Measurements from ENCODE around the gene ENDOD1. TPM values are rescaled to one million over a fixed set of nuclear protein-coding genes. Genes with fewer than 3 reads are reported as not detected.
"Not testable (repeated sequence)": the region's sequence is repeated elsewhere in the genome, so short reads cannot be mapped to it uniquely, and the experiment has no call there.

The ENDOD1 gene
- total RNA-seq, 1 experiment from 2014 or later, result 8.1 TPM

DNA sequence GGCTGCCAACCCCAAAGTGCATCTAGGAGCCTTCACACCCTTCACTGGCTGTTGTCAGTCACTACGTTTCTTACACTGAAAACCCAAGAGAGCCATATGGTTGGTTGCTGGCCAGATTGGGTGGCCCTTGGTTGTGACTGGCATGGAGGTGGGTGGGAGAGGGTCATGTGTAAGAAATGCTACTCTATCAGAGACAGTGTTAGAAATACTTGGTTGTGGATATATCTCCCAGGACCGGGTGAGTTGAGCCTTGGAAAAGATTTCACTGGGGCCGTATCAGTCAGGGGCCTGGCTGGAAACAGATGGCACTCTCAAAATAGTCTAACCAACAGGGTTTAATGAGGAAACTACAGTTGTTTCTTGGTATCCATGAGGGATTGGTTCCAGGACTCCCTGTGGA lies 15.2 kb downstream of the ENDOD1 start:
- Histone ChIP-seq H2AFZ (no peak overlapping the region), H3K4me3 (no peak overlapping the region), H3K27me3 (ENCODE audit: insufficient read depth, low read depth) (no peaks in the 10 kb centered on the region), H3K27ac (no peak overlapping the region), H3K4me2 (no peak overlapping the region), H3K4me1 (replicated peaks; ENCODE audit: insufficient read depth) (peaks cover 34% of the 10 kb centered on the region), H4K20me1 (ENCODE audit: insufficient read depth) (no peaks in the 10 kb centered on the region), H3F3A (ENCODE audit: insufficient read depth, low read depth) (peaks cover 34% of the 10 kb centered on the region), H3K9me3 (ENCODE audit: insufficient read depth, low read depth) (no peaks in the 10 kb centered on the region), H3K79me2 (ENCODE audit: low read depth) (peaks cover 6% of the 10 kb centered on the region; the same call in 1 of the 2 replicates), H3K36me3 (ENCODE audit: low read depth) (no peaks in the 10 kb centered on the region), H3K9me2 (ENCODE audit: insufficient read depth) (no peaks in the 10 kb centered on the region)
- DNase-seq, result no peak
- ChIA-PET CTCF (no interaction called here), POLR2A (ENCODE audit: unreplicated experiment) (no interaction called here)
- intact Hi-C loops (cut with micrococcal nuclease; ENCODE audit: unreplicated experiment), result loop anchor here (5.0 kb wide), 2 partner anchors 38 to 47 kb away; partner anchors contain the start of gene SRSF8
- TF ChIP-seq EZH2 (IDR thresholded peaks at IDR 0.05; ENCODE audit: low read depth), result no peak
- TF ChIP-seq, protein P1, sequence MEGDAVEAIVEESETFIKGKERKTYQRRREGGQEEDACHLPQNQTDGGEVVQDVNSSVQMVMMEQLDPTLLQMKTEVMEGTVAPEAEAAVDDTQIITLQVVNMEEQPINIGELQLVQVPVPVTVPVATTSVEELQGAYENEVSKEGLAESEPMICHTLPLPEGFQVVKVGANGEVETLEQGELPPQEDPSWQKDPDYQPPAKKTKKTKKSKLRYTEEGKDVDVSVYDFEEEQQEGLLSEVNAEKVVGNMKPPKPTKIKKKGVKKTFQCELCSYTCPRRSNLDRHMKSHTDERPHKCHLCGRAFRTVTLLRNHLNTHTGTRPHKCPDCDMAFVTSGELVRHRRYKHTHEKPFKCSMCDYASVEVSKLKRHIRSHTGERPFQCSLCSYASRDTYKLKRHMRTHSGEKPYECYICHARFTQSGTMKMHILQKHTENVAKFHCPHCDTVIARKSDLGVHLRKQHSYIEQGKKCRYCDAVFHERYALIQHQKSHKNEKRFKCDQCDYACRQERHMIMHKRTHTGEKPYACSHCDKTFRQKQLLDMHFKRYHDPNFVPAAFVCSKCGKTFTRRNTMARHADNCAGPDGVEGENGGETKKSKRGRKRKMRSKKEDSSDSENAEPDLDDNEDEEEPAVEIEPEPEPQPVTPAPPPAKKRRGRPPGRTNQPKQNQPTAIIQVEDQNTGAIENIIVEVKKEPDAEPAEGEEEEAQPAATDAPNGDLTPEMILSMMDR (conservative IDR thresholded peaks at IDR 0.05), result no peak
- no TSS peak for BruUV-seq (replicated peaks)

DNA sequence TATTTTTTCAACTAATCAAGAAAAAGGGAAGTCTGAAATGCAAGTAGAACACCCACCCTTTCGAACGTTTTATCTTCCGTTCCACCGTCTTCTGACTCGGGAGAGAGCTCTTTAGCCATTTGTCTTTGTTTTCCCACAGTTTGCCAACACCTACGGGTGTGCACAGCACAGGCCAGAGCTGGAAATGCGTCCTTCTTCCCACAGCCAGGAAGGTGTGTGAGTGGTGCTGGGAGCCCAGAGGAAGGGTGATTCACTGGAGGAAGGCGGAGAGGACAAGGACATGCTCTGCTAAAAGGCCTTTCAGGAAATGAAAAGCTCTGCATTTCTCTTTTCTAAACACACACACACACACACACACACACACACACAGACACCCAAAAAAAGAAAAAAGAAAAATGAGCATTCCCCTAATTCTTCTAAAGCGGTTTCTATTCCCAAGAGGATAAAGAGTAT lies 18.5 kb downstream of the ENDOD1 start:
- H3K4me3 ChIP-seq, result peak overlapping the region; percentile 58
- POLR2A ChIA-PET (ENCODE audit: unreplicated experiment), result interaction anchor here (0.6 kb wide), 1 partner anchor 1367 kb away, joined by 7 read pairs; the partner anchor contains the start of genes C11orf54 and TAF1D

DNA sequence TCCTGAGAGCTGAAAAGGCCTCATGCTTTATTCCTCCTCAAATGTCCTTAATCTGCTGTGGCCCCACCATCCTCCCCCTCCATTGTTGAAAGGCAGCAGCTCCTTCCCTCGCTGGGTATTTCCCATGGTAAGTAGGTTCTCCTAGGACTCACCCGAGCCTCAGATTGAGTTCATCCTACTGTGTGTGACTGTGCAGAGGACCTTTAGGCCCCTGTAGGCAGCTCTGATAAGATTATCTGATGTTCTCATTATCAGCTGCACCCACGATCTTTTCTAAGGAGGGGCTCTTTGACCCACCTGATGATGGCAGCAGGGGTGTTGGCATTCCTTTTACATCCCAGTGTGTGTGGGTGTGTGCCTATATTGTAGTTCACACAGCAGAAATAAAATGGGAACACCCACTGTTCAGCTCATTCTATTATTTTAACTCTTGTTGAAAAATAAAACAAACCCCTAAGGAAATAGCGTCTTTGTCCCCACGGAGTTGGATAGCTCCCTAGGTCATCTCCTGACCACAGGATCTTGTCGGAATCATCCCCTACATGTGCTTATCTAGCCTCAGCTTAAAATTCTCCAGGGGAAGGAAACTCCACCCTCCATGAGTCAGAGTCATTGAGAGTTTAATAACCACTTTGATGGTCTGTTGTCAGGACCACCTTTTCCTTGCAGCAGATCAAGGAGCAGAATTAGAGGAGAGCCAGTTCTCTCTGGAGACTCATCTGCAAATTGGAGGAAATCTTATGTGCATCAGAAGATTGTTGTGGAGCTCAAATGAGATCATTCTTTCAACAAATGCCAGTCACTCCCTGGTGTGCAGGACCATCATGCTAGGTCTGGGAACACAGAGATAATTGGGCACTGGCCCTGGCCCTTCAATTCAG lies 19.3 kb downstream of the ENDOD1 start:
- peaks cover 34% of the 10 kb centered on the region for H3K4me1 ChIP-seq (replicated peaks; ENCODE audit: insufficient read depth)

More for the DNA sequence above, 18.5 kb downstream of the ENDOD1 start:
- peak overlapping the region; percentile 86 for H3K4me2 ChIP-seq
- H3K27me3 ChIP-seq (ENCODE audit: insufficient read depth, low read depth), result no peaks in the 10 kb centered on the region
- CTCF ChIA-PET, result interaction anchor here (0.5 to 1.9 kb wide), 5 partner anchors 12 to 44 kb away, joined by 3 to 5 read pairs (median 5); no protein-coding TSS in a partner anchor
- BruUV-seq (replicated peaks), result TSS peak; percentile 67
- no peaks in the 10 kb centered on the region for H3K36me3 ChIP-seq (ENCODE audit: low read depth)
- peak; percentile 62 to 91 for DNase-seq
- peaks cover 6% of the 10 kb centered on the region; the same call in 1 of the 2 replicates for H3K79me2 ChIP-seq (ENCODE audit: low read depth)
- peaks cover 34% of the 10 kb centered on the region for H3K4me1 ChIP-seq (replicated peaks; ENCODE audit: insufficient read depth)
- no peak for TF ChIP-seq EZH2 (IDR thresholded peaks at IDR 0.05; ENCODE audit: low read depth)
- TF ChIP-seq, protein P1 (conservative IDR thresholded peaks at IDR 0.05), result 0 out of 2 replicates have a peak, but pooled peaks have one; percentile 9
- intact Hi-C loops (cut with micrococcal nuclease; ENCODE audit: unreplicated experiment), result loop anchor here (5.0 kb wide), 2 partner anchors 41 to 44 kb away; partner anchors contain the start of gene SRSF8
- no peaks in the 10 kb centered on the region for H4K20me1 ChIP-seq (ENCODE audit: insufficient read depth)
- H2AFZ ChIP-seq, result peak overlapping the region; percentile 88
- H3K9me3 ChIP-seq (ENCODE audit: insufficient read depth, low read depth), result no peaks in the 10 kb centered on the region
- no peaks in the 10 kb centered on the region; the same call in 1 of the 2 replicates for H3K9me2 ChIP-seq (ENCODE audit: insufficient read depth)
- peak overlapping the region; percentile 92 for H3K27ac ChIP-seq
- H3F3A ChIP-seq (ENCODE audit: insufficient read depth, low read depth), result peaks cover 37% of the 10 kb centered on the region

DNA sequence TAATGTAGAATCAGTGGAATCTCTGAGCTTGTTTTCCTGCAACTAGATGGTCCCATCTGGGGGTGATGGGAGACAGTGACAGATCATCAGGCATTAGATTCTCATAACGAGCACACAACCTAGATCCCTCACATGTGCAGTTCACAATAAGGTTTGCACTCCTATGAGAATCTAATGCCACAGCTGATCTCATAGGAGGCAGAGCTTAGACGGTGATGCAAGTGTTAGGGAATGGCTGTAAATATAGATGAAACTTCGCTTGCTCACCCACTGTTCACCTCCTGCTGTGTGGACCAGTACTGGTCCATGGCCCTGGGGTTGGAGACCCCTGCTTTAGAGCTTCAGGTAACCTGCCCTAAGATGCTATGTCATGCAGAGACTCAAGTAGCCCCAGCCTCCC lies 21.8 kb downstream of the ENDOD1 start:
- H4K20me1 ChIP-seq (ENCODE audit: insufficient read depth); H2AFZ ChIP-seq; H3K27me3 ChIP-seq (ENCODE audit: insufficient read depth, low read depth); H3K9me2 ChIP-seq (ENCODE audit: insufficient read depth); H3K4me3 ChIP-seq; H3K36me3 ChIP-seq (ENCODE audit: low read depth); intact Hi-C loops (cut with micrococcal nuclease; ENCODE audit: unreplicated experiment); CTCF ChIA-PET; H3K79me2 ChIP-seq (ENCODE audit: low read depth); H3K4me2 ChIP-seq; BruUV-seq (replicated peaks); DNase-seq; H3K27ac ChIP-seq; H3K9me3 ChIP-seq (ENCODE audit: insufficient read depth, low read depth): not testable (repeated sequence)
- Histone ChIP-seq H3F3A (ENCODE audit: insufficient read depth, low read depth) (peaks cover 32% of the 10 kb centered on the region), H3K4me1 (replicated peaks; ENCODE audit: insufficient read depth) (peaks cover 28% of the 10 kb centered on the region)
- POLR2A ChIA-PET (ENCODE audit: unreplicated experiment), result interaction anchor here (0.7 kb wide), 1 partner anchor 522 kb away, joined by 5 read pairs; no protein-coding TSS in a partner anchor

More for the DNA sequence above, 19.3 kb downstream of the ENDOD1 start:
- ChIA-PET POLR2A (ENCODE audit: unreplicated experiment) (no interaction called here), CTCF (interaction anchor here (0.7 to 1.9 kb wide), 4 partner anchors 13 to 36 kb away, joined by 3 to 5 read pairs (median 4); no protein-coding TSS in a partner anchor)
- Histone ChIP-seq H2AFZ (no peak overlapping the region), H3K9me3 (ENCODE audit: insufficient read depth, low read depth) (no peaks in the 10 kb centered on the region), H3K27me3 (ENCODE audit: insufficient read depth, low read depth) (no peaks in the 10 kb centered on the region), H4K20me1 (ENCODE audit: insufficient read depth) (no peaks in the 10 kb centered on the region), H3F3A (ENCODE audit: insufficient read depth, low read depth) (peaks cover 37% of the 10 kb centered on the region), H3K4me2 (peak overlapping the region; percentile 86), H3K4me3 (peak overlapping the region; percentile 58; the same call in 1 of the 2 replicates), H3K79me2 (ENCODE audit: low read depth) (peaks cover 6% of the 10 kb centered on the region; the same call in 1 of the 2 replicates), H3K27ac (peak overlapping the region; percentile 92), H3K36me3 (ENCODE audit: low read depth) (no peaks in the 10 kb centered on the region), H3K9me2 (ENCODE audit: insufficient read depth) (no peaks in the 10 kb centered on the region; the same call in 1 of the 2 replicates)
- DNase-seq, result no peak
- BruUV-seq (replicated peaks), result no TSS peak
- intact Hi-C loops (cut with micrococcal nuclease; ENCODE audit: unreplicated experiment), result loop anchor here (5.0 kb wide), 2 partner anchors 42 to 43 kb away; partner anchors contain the start of gene SRSF8
- TF ChIP-seq EZH2 (IDR thresholded peaks at IDR 0.05; ENCODE audit: low read depth), result no peak
- TF ChIP-seq, protein P1 (conservative IDR thresholded peaks at IDR 0.05), result no peak

Data from PC-9 (cell line).